IMR-90 (cell line): ENCODE results near the gene ZNF296.

Experiments used
- BHLHE40 ChIP-seq: fragments of 150-350 bp; IDR thresholded peaks from 2 replicates; pipeline ENCODE4 v1.6.1; 2016; ENCODE audit warnings: mild to moderate bottlenecking, low read depth, low read length
- CEBPB ChIP-seq: IDR thresholded peaks from 2 replicates; pipeline ENCODE4 v1.6.1; 2012; ENCODE audit warnings: low read depth, low read length, improper control_type of control experiment
- MAFK ChIP-seq: IDR thresholded peaks from 2 replicates; pipeline ENCODE4 v1.6.1; 2012; ENCODE audit warnings: low read depth, low read length, improper control_type of control experiment
- MAZ ChIP-seq: IDR thresholded peaks from 2 replicates; pipeline ENCODE4 v1.6.1; 2012; ENCODE audit warnings: low read depth, mild to moderate bottlenecking, low read length, improper control_type of control experiment, moderate library complexity, borderline replicate concordance
- MXI1 ChIP-seq: IDR thresholded peaks from 2 replicates; pipeline ENCODE4 v1.6.1; 2012; ENCODE audit warnings: low read depth, mild to moderate bottlenecking, low read length, moderate library complexity, borderline replicate concordance
- NFE2L2 ChIP-seq: fragments of 150-350 bp; IDR thresholded peaks from 2 replicates; pipeline ENCODE4 v1.6.1; 2016; ENCODE audit warnings: low read depth, mild to moderate bottlenecking, low read length
- POLR2A ChIP-seq: IDR thresholded peaks from 2 replicates; pipeline ENCODE4 v1.6.1; 2012; ENCODE audit warnings: mild to moderate bottlenecking, low read depth, low read length
- RAD21 ChIP-seq: IDR thresholded peaks from 2 replicates; pipeline ENCODE4 v1.6.1; 2012; ENCODE audit warnings: low read length, improper control_type of control experiment
- RCOR1 ChIP-seq: IDR thresholded peaks from 2 replicates; pipeline ENCODE4 v1.6.1; 2012; ENCODE audit warnings: mild to moderate bottlenecking, low read length, improper control_type of control experiment; ENCODE audit not compliant: insufficient replicate concordance
- RFX5 ChIP-seq: IDR thresholded peaks from 2 replicates; pipeline ENCODE4 v1.8.0; 2012; ENCODE audit warnings: low read depth, mild to moderate bottlenecking, low read length, moderate library complexity
- SMC3 ChIP-seq: fragments of 150-350 bp; IDR thresholded peaks from 2 replicates; pipeline ENCODE4 v1.6.1; 2016; ENCODE audit warnings: low read depth, mild to moderate bottlenecking, antibody characterized with exemption, low read length, moderate library complexity
- USF2 ChIP-seq: fragments of 150-350 bp; IDR thresholded peaks from 2 replicates; pipeline ENCODE4 v1.6.1; 2017; ENCODE audit warnings: mild to moderate bottlenecking, antibody characterized with exemption, low read length, low read depth
- TF ChIP-seq, protein P1 (sequence below): conservative IDR thresholded peaks from 2 replicates; pipeline ENCODE4 v1.5.1; 2012; ENCODE audit warnings: mild to moderate bottlenecking, low read depth, low read length, improper control_type of control experiment
- TF ChIP-seq, protein P2 (sequence below): fragments of 150-350 bp; IDR thresholded peaks from 2 replicates; pipeline ENCODE4 v1.6.1; 2016; ENCODE audit warnings: low read depth, mild to moderate bottlenecking, low read length, moderate library complexity, borderline replicate concordance

DNA sequence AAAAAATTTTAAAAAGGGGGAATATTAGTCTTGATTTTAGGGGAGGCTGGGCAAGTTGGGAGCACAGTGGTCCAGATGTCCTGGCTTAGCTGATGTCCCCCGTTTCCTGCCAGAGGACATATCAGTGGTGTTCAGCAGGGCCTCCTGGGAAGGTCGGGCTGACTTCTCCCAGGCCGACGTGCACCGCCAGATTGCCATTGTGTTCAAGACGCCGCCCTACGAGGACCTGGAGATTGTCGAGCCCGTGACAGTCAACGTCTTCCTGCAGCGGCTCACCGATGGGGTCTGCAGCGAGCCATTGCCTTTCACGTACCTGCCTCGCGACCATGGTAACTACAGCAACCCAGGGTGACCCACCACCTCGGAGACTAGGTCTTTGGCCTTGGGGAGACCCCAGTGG lies 43.9 kb downstream of the ZNF296 start:
- TF ChIP-seq MAZ, result no peak
- TF ChIP-seq, protein P1, sequence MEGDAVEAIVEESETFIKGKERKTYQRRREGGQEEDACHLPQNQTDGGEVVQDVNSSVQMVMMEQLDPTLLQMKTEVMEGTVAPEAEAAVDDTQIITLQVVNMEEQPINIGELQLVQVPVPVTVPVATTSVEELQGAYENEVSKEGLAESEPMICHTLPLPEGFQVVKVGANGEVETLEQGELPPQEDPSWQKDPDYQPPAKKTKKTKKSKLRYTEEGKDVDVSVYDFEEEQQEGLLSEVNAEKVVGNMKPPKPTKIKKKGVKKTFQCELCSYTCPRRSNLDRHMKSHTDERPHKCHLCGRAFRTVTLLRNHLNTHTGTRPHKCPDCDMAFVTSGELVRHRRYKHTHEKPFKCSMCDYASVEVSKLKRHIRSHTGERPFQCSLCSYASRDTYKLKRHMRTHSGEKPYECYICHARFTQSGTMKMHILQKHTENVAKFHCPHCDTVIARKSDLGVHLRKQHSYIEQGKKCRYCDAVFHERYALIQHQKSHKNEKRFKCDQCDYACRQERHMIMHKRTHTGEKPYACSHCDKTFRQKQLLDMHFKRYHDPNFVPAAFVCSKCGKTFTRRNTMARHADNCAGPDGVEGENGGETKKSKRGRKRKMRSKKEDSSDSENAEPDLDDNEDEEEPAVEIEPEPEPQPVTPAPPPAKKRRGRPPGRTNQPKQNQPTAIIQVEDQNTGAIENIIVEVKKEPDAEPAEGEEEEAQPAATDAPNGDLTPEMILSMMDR, result no peak
- no peak for TF ChIP-seq RAD21
- TF ChIP-seq, protein P2, sequence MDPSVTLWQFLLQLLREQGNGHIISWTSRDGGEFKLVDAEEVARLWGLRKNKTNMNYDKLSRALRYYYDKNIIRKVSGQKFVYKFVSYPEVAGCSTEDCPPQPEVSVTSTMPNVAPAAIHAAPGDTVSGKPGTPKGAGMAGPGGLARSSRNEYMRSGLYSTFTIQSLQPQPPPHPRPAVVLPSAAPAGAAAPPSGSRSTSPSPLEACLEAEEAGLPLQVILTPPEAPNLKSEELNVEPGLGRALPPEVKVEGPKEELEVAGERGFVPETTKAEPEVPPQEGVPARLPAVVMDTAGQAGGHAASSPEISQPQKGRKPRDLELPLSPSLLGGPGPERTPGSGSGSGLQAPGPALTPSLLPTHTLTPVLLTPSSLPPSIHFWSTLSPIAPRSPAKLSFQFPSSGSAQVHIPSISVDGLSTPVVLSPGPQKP, result no peak
- no peak for TF ChIP-seq POLR2A
- no peak for TF ChIP-seq RCOR1
- TF ChIP-seq BHLHE40, result no peak
- no peak for TF ChIP-seq CEBPB
- TF ChIP-seq MAFK, result no peak
- no peak for TF ChIP-seq USF2
- no peak for TF ChIP-seq MXI1
- TF ChIP-seq RFX5, result no peak
- no peak for TF ChIP-seq NFE2L2
- TF ChIP-seq SMC3, result no peak
